Nephron (organoid): ENCODE measurements around the gene MUC2.

ENCODE experiments used
- H3K27ac Mint-ChIP-seq, 3 experiments: 2 replicates each; pipeline ENCODE4 v1.8.0; 2020; ENCODE audit warnings: mixed read lengths in 3 of 3, mild to moderate bottlenecking in 2 of 3, moderate library complexity in 1 of 3
- H3K27me3 Mint-ChIP-seq: 2 replicates; pipeline ENCODE4 v1.8.0; 2021; ENCODE audit warnings: low read depth, mild to moderate bottlenecking, moderate library complexity, mixed read lengths
- H3K36me3 Mint-ChIP-seq: 2 replicates; pipeline ENCODE4 v1.8.0; 2020; ENCODE audit warnings: low read depth, mixed read lengths
- H3K4me1 Mint-ChIP-seq: 2 replicates; pipeline ENCODE4 v1.8.0; 2020; ENCODE audit warnings: mixed read lengths
- H3K4me3 Mint-ChIP-seq, 3 experiments: 2 replicates each; pipeline ENCODE4 v1.8.0; 2020; ENCODE audit warnings: mild to moderate bottlenecking in 3 of 3, mixed read lengths in 3 of 3, moderate library complexity in 2 of 3
- H3K9me3 Mint-ChIP-seq: 2 replicates; pipeline ENCODE4 v1.8.0; 2020; ENCODE audit warnings: mixed read lengths
- CTCF ChIP-seq, 3 experiments: fragments of 200-600 bp; sonication (generic); IDR thresholded peaks; one replicate each; pipeline ENCODE4 v1.5.0; 2021; ENCODE audit warnings: antibody characterized with exemption in 3 of 3; ENCODE audit not compliant: unreplicated experiment in 3 of 3

Gene MUC2

GRCh38 chr11:1028291-1028540 is 46.5 kb upstream of the MUC2 start:
- H3K4me3 Mint-ChIP-seq, result no peak overlapping the region

GRCh38 chr11:1028616-1029015 is 46.1 kb upstream of the MUC2 start:
- no peaks in the 10 kb centered on the region for H3K9me3 Mint-ChIP-seq
- no peaks in the 10 kb centered on the region for H3K4me1 Mint-ChIP-seq
- H3K27me3 Mint-ChIP-seq, result no peaks in the 10 kb centered on the region
- TF ChIP-seq CTCF (IDR thresholded peaks at IDR 0.05; ENCODE audit: unreplicated experiment in 3 of 3), result no peak
- H3K36me3 Mint-ChIP-seq, result no peaks in the 10 kb centered on the region
- no peak overlapping the region for H3K4me3 Mint-ChIP-seq
- H3K27ac Mint-ChIP-seq, result no peak overlapping the region

More at GRCh38 chr11:1028291-1028540, 46.5 kb upstream of the MUC2 start:
- H3K36me3 Mint-ChIP-seq, result no peaks in the 10 kb centered on the region
- H3K4me1 Mint-ChIP-seq, result no peaks in the 10 kb centered on the region
- H3K9me3 Mint-ChIP-seq, result no peaks in the 10 kb centered on the region
- TF ChIP-seq CTCF (IDR thresholded peaks at IDR 0.05; ENCODE audit: unreplicated experiment in 3 of 3), result no peak
- no peaks in the 10 kb centered on the region for H3K27me3 Mint-ChIP-seq
- no peak overlapping the region for H3K27ac Mint-ChIP-seq

GRCh38 chr11:1029051-1029450 is 45.6 kb upstream of the MUC2 start:
- Mint-ChIP-seq H3K27me3 (no peaks in the 10 kb centered on the region), H3K36me3 (no peaks in the 10 kb centered on the region), H3K27ac (no peak overlapping the region), H3K4me1 (no peaks in the 10 kb centered on the region), H3K9me3 (no peaks in the 10 kb centered on the region), H3K4me3 (no peak overlapping the region)
- TF ChIP-seq CTCF (IDR thresholded peaks at IDR 0.05; ENCODE audit: unreplicated experiment in 3 of 3), result no peak

- no peak for TF ChIP-seq CTCF (IDR thresholded peaks at IDR 0.05; ENCODE audit: unreplicated experiment in 3 of 3)
- no peaks in the 10 kb centered on the region for H3K4me1 Mint-ChIP-seq
- no peak overlapping the region for H3K27ac Mint-ChIP-seq
- no peaks in the 10 kb centered on the region for H3K36me3 Mint-ChIP-seq
- H3K9me3 Mint-ChIP-seq, result no peaks in the 10 kb centered on the region
- no peaks in the 10 kb centered on the region for H3K27me3 Mint-ChIP-seq
- H3K4me3 Mint-ChIP-seq, result no peak overlapping the region
Observed at GRCh38 chr11:1029654-1030053, 45.0 kb upstream of the MUC2 start.

- H3K27ac Mint-ChIP-seq, result no peak overlapping the region
- H3K4me3 Mint-ChIP-seq, result no peak overlapping the region
- no peaks in the 10 kb centered on the region for H3K4me1 Mint-ChIP-seq
- TF ChIP-seq CTCF (IDR thresholded peaks at IDR 0.05; ENCODE audit: unreplicated experiment in 3 of 3), result no peak
- no peaks in the 10 kb centered on the region for H3K36me3 Mint-ChIP-seq
- no peaks in the 10 kb centered on the region for H3K9me3 Mint-ChIP-seq
- no peaks in the 10 kb centered on the region for H3K27me3 Mint-ChIP-seq
Observed at GRCh38 chr11:1030086-1030485, 44.6 kb upstream of the MUC2 start.

- Mint-ChIP-seq H3K9me3 (no peaks in the 10 kb centered on the region), H3K27me3 (no peaks in the 10 kb centered on the region), H3K27ac (no peak overlapping the region), H3K4me1 (no peaks in the 10 kb centered on the region), H3K4me3 (no peak overlapping the region), H3K36me3 (no peaks in the 10 kb centered on the region)
- TF ChIP-seq CTCF (IDR thresholded peaks at IDR 0.05; ENCODE audit: unreplicated experiment in 3 of 3), result no peak
Observed at GRCh38 chr11:1030556-1030955, 44.1 kb upstream of the MUC2 start.
